SKM-1 treated with dmso at 0.1 percent for 144 hours (cell line): Measurements from ENCODE around the gene CREB1.

Experiments
- DNase-seq: peaks from one replicate; lab custom pipeline; 2025; ENCODE audit not compliant: unreplicated experiment; lab: John Stamatoyannopoulos, UW

Gene CREB1

DNA sequence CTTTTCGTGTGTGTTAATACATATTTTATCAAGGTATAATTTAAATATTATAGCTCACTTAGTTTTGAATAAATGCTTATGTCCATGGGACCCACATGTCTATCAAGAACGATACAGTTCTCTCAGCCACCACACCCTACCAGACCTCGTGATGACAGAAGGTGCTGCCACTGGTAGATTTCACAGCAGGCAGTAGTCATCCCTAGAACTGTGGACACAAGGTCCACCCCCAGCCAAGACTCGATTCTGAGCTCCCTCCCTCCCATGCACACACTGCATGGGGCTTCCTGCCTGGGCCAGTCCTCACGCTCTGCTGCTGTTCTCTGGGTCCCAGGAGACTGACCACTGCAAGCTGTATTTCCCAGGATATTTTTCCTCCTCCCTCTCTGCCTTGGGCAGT, 26.5 kb upstream of the CREB1 start:
- no peak for DNase-seq

DNA sequence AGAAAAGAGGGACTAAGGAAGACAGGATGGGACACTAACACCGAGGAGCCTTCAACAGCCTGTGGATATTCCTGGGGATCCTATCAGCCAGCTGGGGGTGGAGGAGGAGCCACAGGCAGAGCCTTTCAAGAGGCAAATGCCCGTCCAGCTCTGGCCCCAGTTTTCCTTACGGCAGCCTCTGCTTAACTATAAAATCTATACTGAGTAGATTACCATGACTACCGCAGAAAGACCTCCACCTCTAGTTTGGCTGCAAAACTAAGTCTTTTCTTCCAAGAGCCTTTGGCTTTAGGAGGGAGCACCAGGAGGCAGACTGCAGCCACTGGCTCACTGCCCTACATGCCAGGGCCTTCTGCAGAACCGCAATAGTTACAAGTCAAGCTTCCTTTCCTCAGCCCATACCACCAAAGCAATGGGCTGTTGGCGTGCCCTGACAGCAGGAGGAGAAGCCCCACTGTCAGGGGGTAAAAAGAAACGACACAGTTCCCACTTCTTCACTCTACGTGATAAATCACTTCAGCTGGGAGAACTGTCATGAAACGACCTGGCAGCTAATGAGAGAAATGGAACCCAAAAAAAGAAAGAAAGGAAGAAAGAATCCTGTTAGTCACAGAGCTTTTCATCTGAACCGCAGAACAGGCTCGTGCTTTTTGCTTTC, 25.1 kb upstream of the CREB1 start:
- no peak for DNase-seq

DNA sequence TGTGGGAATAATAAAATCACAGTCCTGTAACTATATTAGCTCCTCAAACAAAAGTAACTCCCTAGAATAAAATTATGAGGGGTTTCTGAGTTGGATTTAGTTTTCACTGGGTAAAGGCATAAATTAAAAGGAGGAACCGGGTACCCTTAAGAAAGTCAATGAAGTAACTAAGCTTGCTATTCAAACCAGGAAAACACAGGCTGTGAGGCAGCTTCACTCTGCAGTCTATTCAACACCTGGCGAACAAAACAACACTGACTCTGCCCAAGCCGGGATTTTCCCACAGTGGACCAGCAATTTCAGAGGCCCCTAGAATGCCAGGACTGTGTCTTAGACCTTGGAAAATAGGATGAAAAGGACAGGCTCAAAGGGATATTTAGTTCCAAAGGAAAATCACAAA, 24.6 kb upstream of the CREB1 start:
- no peak for DNase-seq

DNA sequence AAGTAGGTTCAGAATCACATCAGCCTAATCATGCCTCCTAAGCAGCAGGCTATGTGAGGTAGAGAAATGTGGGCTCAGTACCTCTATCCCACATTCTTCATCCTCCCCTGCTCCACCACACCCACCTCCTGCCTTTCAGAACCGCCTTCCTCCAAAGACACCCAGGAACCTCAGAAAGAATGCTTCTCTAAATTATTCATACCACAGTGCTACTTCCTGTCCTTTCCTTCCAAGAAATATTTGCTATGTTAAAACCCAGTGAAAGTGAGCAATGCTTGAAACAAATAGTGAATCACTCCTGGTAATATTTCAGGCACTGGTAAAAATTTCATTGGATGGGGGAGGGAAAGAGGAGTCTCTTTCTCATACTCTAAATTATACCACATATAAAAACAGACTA, 24.0 kb upstream of the CREB1 start:
- peak; percentile 50 for DNase-seq

DNA sequence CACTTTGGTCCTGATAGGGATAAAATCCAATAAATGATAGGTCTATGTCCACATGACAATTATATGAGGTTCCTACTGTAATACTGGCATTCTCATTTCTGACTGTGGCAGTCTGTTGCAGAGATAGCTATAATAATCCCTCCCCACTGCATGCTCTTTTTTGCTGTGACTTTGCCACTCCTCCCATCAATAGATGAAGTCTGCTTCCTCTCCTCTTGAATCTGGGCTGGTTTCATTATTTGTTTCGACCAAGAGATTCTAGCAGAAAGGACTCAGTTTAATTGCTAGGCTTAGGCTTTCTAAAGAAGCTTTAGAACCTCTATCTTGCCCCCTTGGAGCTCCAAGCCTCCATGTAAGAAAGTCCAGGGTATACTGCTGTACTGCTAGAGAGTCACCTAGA, 23.3 kb upstream of the CREB1 start:
- no peak for DNase-seq

DNA sequence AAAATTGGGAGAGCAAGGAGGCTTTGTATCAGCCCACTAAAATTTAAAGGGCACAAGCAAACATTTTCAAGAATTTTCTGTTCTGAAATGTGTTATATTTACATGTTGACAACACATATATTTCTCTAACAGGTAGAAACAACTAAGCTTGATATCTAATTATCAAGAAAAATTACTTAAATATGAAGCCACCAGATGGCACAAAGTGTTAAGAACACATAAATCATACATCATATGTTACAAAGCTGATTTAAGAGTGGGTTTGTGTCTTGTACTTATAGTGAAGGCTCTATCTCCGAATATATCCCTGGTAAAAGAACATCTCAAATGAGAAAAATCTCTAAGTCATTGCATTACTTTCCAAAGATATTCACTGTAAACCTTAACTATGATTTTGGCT, 19.6 kb upstream of the CREB1 start:
- no peak for DNase-seq

DNA sequence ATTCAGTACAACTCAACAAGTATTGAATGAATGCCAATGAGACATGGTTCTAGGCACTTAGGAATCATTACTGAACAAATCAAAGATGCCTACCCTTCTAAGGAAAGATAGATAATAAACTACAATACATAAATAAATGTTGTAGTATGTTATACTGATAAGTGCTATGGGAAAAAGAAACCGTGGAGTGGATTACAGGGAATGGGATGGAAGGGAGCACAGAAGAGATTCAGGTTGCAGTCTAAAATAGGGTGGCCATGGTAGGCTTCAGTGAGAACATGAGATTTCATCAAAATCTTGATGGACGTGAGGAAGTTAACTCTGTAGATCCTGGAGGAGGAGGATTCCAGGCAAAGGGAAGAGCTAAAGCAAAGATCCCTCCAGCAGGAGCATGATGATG, 17.9 kb upstream of the CREB1 start:
- no peak for DNase-seq

DNA sequence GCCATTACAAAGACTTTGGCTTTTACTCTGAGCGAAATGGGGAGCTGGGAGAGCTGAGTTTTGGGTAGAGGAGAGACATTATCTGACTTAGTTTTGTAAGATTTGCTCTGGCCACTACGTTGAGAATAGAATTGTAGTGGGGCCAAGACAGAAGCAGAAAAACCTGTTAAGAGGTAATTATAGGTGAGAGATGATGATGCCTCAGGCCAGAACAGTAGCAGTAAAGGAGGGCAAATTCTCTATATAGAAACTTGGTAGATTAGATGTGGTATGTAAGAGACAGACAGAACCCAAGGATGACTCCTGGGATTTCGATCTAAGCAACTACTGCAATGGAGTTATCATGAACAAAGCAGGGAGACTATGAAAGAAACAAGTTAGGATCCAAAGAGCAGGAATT, 17.4 kb upstream of the CREB1 start:
- no peak for DNase-seq

DNA sequence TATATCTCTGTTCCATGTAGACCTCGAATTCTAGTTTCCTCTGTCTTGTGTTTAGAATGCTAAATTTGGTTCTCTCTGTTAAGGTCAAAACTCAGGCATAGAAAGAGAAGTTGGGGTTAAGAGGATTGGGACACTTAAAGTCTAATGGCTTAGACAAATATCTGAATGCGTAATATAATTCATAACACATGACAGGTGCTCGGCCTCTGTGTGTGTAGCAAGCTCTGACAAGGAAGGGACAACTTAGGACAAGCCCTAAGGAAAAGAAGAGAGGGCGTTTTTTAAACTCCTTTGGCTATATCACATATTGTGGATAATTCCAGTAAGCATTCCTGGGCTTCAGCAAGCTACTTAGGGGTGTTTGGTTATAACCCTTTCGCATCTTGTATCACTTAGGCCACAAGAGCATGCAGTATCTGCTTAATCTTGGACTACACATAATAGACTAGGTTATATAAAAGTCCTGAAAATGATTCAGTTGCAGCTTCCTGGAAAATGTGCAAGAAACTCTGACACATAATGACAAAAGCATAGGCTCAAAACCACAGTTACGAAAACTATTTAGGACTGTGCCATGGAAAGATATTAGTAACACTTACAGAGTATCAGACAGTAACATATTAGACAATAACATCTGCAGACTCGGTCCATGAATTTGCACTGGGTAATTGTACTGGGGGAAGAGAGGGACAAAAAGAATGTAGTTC, 16.1 kb upstream of the CREB1 start:
- DNase-seq, result peak; percentile 6

DNA sequence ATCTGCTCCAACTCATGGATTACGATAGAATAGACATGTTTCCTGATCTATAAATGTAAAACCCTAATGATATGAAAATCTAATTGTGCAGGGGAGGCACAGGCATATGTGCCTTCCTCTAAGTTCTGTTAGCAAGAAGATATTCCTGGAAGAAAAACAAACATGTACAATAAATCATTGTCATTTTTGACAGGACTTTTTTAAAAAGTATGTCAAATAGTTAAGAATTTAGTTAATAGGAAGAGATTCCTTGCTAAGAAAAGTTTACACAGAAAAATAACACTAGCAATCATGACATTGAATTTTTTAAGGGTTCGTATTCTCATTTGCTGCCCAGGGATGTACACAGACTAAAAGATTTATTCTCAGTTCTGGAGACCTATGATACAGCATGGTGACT, 15.3 kb upstream of the CREB1 start:
- DNase-seq, result no peak

DNA sequence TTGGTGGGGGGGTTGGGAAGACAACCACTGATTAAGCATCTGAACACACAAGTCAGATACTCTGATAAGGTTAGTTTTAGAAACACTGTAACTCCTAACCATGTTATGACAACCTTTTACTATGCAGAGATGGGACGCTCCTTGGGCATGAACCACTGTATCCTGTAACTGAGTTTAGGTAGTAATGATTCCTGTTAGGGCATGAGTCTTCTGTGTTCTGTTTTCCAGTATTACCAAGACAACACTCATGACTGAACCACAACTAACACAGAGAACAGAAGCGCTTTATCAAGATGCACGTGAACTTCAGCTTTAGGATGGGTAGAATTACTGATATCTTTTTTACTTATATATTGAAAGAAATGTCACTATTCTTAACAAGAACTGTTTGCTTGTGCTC, 14.1 kb upstream of the CREB1 start:
- no peak for DNase-seq

DNA sequence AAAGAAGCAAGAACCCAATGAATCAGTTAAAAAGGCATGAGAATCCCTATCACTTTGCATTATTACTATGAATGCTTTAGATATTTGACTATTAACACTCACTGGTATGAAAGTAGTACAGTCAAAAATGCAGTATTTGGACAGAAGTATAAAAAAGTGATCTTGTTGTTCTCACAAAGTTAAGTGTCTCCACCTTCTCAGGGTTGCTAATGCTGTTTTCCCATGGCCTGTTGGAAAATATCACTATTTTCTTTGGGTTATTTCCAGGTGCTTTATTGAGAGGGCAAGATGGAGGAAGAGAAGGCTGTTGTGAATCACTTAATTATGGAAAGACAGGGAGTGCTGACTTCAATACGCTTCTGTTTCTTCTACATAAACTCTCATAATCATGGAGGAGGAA, 13.6 kb upstream of the CREB1 start:
- no peak for DNase-seq

DNA sequence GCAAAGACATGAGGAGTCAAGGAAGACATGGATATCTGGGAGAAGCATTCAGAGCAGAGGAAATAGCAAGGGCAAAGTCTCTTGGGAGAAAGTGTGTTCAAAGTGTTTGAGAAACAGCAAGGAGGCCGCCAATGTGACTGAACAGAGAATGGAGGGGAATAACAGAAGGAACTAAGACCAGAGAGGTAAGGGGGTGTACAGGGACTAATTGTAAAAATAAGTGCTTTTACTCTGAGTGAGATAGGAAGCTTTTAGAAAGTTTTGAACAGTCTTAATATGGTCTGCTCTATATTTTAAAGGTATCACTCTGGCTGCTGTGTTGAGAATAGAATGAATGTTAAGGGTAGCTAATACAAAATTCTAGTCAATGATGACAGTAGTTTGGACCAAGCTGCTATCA, 6.8 kb upstream of the CREB1 start:
- no peak for DNase-seq

DNA sequence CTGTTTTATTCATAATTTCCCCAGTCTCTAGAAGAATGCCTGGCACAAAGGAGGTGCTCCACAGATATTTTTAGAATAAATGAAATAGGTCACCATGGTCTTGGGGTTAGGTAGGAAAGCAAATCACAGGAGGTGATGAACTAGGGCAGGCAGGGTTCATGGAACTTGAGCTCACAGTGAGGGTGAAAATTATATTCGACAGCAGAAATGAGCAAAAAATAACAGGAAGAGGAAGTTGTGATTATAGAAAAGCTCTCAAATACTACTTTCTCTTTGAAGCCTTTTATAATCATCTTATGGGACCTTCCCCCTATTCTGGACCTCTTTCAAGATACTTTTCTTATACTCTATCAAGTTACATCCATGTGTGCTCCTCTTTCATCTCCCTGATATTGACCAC, 4.5 kb upstream of the CREB1 start:
- no peak for DNase-seq

DNA sequence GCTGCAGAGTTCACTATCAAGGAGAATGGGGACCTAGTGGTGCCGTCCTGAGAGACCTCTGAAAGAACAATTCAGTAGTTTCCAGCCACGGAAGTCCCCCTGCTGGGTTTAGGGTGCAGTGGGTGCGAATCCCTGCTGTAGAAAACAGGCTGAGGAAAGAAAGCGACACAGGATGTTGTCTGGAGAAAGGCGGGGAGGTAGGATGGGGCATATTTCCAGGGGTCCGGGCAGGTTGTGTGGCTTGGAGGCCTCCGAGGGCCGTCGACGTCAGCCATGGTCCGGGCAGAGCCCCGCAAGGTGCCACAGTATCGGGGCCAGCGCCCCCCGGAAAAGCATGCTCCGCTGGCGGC, 807 bp upstream of the CREB1 start:
- peak; percentile 13 for DNase-seq

DNA sequence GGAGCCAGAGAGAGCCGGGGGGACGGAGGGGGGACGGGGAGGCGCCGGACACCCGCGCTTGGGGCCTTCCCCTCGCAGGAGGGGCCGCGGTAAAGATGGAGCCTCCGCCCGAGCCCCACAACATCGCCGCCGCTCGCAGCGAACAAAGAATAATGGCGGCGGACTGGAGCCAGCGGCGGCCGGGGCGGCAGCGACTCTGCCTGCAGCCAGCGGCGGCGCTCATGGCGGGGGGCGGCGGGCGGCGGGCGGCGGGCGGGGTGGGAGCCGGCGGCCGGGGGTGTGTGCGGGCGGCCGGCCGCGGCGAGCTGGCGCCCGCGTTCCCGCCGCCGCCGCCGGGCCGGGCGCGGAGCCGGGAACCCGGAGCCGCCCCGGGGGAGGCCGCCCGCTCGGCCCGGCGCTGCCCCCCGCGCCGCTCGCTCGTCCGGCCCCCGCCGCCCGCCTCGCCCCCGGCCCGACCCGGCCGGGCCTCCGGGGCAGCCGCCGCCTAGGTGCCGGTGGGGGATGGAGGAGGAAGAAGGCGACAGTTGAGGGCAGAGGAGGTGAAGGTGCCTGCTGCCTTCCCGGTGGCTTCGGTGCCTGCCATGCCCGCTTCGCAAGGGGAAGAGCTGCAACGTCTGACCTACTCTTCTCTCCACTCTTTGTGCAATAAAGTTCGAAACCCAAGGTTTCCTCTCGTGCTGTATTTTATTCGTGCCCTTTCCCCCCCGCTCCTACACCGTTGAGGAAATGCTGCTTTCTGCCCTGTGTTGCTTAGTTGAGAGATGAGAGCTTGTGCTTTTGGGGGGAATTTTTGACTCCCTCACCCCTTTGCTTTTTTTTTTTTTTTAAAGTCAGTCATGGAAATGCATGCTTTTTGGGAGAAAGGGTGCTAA, 634 bp downstream of the CREB1 start:
- peak; percentile 49 for DNase-seq

DNA sequence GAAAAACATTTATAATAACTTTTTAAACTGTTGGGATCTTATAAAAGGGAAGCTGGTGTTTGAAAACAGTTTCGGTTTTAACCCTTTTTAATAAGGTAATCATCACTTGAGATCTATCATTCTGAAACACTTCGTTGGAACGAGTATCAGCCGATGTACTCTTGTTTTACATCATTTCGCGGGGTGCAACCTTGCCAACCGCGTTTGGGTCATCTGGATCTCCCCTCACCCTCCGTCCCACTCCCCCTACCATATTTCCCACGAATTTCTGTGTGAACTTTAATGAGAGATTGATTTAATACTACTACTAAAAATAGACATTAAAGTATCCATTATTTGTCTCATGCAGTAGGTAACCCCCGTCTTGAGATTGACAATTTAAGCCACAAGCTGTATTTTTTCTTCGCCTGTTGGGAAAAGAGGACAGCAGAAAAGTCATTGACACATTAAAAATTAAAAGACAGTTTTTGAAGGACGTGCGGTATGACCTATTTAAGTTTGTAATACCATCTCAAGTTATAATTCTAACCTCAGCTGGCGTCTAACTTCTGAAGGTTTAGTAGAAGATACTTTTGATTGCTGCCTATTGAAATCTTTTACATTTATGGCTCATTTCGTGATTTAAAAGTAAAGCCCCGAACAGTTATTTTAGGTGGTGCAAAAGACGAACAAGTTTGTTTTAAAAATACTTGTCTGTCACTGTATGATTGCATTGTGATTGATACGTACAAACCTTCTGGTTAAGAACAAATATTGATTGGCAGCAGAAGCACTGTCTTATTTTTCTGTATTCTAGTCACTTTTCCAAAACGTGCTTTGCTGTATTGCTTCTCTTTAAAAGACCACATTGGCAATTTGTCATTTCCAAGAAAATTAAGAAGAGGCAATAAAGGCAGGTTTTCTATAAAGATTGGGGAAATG, 1.5 kb downstream of the CREB1 start:
- DNase-seq, result peak; percentile 44

DNA sequence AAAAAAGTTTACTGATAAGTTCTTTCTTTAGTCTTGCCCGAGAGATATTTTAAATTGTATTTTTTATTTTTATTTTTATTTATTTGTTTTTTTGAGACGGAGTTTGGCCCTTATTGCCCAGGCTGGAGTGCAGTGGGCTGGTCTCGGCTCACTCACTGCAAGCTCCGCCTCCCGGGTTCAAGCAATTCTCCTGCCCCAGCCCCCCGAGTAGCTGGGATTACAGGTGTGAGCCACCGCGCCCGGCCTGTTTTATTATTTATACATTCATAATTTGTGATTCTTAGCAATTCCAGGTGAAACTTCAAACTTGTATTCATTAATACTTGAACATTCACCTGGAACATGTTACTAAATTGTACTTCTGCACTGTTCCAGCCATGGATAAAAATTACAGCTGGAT, 2.9 kb downstream of the CREB1 start:
- no peak for DNase-seq

DNA sequence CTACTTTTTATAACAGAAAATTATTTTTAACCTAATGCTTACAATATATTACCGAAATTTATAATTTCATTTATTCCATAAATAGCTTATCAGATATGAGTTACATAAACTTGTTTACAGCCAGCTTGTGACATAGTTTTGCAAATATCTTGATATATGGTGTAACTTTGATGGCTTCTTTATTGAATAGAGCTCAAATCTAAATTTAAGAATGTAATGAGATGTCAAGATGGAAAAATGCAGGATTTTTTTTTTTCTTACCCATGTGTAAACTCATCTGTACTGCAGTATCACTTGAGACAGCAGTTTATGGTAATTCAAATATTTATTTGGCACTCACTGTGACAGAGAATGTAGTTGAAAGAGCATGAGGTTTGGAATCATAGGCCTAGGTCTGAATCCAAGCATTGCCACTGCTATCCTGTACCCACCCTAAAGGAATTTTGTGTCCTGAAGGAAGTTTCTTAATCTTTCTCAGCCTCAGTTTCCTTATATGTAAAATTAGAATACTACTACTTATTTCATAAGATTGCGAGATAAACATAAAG, 3.8 kb downstream of the CREB1 start:
- no peak for DNase-seq

DNA sequence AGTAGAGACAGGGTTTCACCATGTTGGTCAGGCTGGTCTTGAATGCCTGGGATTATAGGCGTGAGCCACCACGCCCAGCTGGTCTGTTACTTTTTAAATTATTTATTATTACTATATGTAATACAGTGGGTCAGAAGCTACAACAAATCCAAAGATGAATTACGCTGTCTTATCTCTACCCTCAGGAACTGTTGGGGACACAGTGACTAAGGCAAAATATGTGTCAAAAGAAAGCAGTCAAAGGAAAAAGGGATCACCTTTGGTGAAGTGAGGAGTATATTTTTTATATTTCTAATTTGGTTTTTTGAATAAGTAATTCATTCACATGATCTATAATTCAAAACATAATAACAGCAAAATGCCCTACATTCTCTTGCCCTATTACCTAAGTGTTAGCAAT, 4.7 kb downstream of the CREB1 start:
- no peak for DNase-seq

DNA sequence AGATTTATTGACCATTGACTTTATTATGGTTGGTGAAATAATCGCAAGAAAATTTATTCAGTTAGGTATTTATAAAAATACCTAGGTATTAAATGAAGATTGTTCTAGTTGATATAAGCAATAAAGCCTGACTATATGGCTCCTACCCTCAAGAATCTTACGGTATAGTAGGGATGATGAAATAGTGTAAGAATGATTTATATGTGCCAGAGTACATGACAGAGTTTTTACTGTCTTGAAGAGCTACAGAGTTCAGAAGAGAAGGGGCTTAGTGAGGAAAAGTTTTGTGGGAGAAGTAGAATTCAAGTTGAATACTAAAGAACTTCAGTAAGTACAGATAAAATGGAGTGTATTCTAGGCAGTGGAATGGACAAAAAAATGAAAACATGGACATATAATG, 9.7 kb downstream of the CREB1 start:
- DNase-seq, result no peak
